GM12801 (cell line): ENCODE results near the gene SLC27A1.

Experiments
- CTCF ChIP-seq: IDR thresholded peaks from one replicate; pipeline ENCODE4 v1.5.1; 2011; ENCODE audit warnings: control low read depth; ENCODE audit not compliant: insufficient read length; ENCODE audit errors: extremely low read depth

SLC27A1 gene

GRCh38 chr19:17491287-17491686 lies 21.0 kb downstream of the SLC27A1 start:
- TF ChIP-seq CTCF, result no peak

GRCh38 chr19:17495639-17496296 lies 25.4 kb downstream of the SLC27A1 start:
- TF ChIP-seq CTCF, result no peak

- TF ChIP-seq CTCF, result no peak
Measured at GRCh38 chr19:17496337-17496997, 26.1 kb downstream of the SLC27A1 start.

- no peak for TF ChIP-seq CTCF
Measured at GRCh38 chr19:17497149-17497798, 26.9 kb downstream of the SLC27A1 start.

- TF ChIP-seq CTCF, result no peak
Measured at GRCh38 chr19:17499648-17500446, 29.5 kb downstream of the SLC27A1 start.

GRCh38 chr19:17500447-17501198 lies 30.3 kb downstream of the SLC27A1 start:
- no peak for TF ChIP-seq CTCF

- TF ChIP-seq CTCF, result no peak
Measured at GRCh38 chr19:17503240-17503639, 32.9 kb downstream of the SLC27A1 start.
